Vagina (tissue), 2 donors: Measurements from ENCODE around the gene KCTD20.

Source experiments
- CTCF ChIP-seq, 3 experiments: fragments of 450-650 bp in 2 of 3; fragments of 200-600 bp in 1 of 3; sonication (generic) in 1 of 3; IDR thresholded peaks; one replicate each; pipeline ENCODE4 v1.5.1; 2017 to 2019; ENCODE audit warnings: antibody characterized with exemption in 3 of 3, mild to moderate bottlenecking in 2 of 3, moderate library complexity in 2 of 3
- POLR2A ChIP-seq, 2 donors: fragments of 450-650 bp; IDR thresholded peaks; one replicate each; pipeline ENCODE4 v1.6.1; 2017; ENCODE audit warnings: antibody characterized with exemption in 2 of 2, mild to moderate bottlenecking in 2 of 2, moderate library complexity in 2 of 2
- POLR2AphosphoS5 ChIP-seq, 2 donors: sonication (generic); formaldehyde crosslinking; IDR thresholded peaks; one replicate each; pipeline ENCODE4 v1.9.0; 2017; ENCODE audit warnings: antibody characterized with exemption in 2 of 2, mild to moderate bottlenecking in 2 of 2, low read depth in 1 of 2; ENCODE audit not compliant: insufficient read depth in 1 of 2

- TF ChIP-seq POLR2A (IDR thresholded peaks at IDR 0.05) (no peak), CTCF (IDR thresholded peaks at IDR 0.05) (no peak), POLR2AphosphoS5 (IDR thresholded peaks at IDR 0.05; ENCODE audit: insufficient read depth in 1 of 2, low read depth in 1 of 2) (no peak)
Observed at GRCh38 chr6:36469946-36470345, 27.1 kb downstream of the KCTD20 start.
